Neural crest cell (in vitro differentiated cells): ENCODE data around the gene PTGIS. TPM values are rescaled to one million over a fixed set of nuclear protein-coding genes. Genes with fewer than 3 reads are reported as not detected.
A peak's percentile ranks its signal among the peaks of the same experiment; 100 is the strongest.

Experiments
- DNase-seq: peaks from one replicate; pipeline ENCODE4 v3.0.0; 2021; ENCODE audit warnings: low read depth, mixed read lengths, low spot score
- H3K27ac Mint-ChIP-seq: one replicate; pipeline ENCODE4 v1.8.0; 2021; ENCODE audit warnings: mild to moderate bottlenecking, mixed read lengths; ENCODE audit not compliant: unreplicated experiment
- H3K27me3 Mint-ChIP-seq: 2 replicates; pipeline ENCODE4 v1.8.0; 2021; ENCODE audit warnings: low read depth, mild to moderate bottlenecking, mixed read lengths
- H3K36me3 Mint-ChIP-seq: 2 replicates; pipeline ENCODE4 v1.8.0; 2021; ENCODE audit warnings: low read depth, mild to moderate bottlenecking, mixed read lengths
- H3K4me1 Mint-ChIP-seq: 2 replicates; pipeline ENCODE4 v1.8.0; 2021; ENCODE audit warnings: mixed read lengths
- H3K4me3 Mint-ChIP-seq: one replicate; pipeline ENCODE4 v1.8.0; 2021; ENCODE audit warnings: mild to moderate bottlenecking, mixed read lengths
- H3K9me3 Mint-ChIP-seq: 2 replicates; pipeline ENCODE4 v1.8.0; 2021; ENCODE audit warnings: mixed read lengths
- CTCF ChIP-seq: fragments of 200-600 bp; sonication (generic); conservative IDR thresholded peaks from 2 replicates; pipeline ENCODE4 v1.5.0; 2021; ENCODE audit warnings: antibody characterized with exemption, mild to moderate bottlenecking
- total RNA-seq: library from RNA; stranded (reverse); gene quantifications from 2 replicates; pipeline ENCODE4 v1.2.1, GENCODE V29; 2021

PTGIS gene
- total RNA-seq, 1 donor from 2014 or later: 7.1 TPM

- Mint-ChIP-seq H3K4me1 (peaks cover 14% of the 10 kb centered on the region), H3K27ac (no peak overlapping the region), H3K4me3 (no peak overlapping the region), H3K27me3 (no peaks in the 10 kb centered on the region), H3K9me3 (no peaks in the 10 kb centered on the region), H3K36me3 (peaks cover 6% of the 10 kb centered on the region)
- no peak for DNase-seq
- no peak for TF ChIP-seq CTCF
Observed at GRCh38 chr20:49544535-49544934, 23.4 kb downstream of the PTGIS start.

- TF ChIP-seq CTCF: no peak
- Mint-ChIP-seq H3K4me3 (no peak overlapping the region), H3K9me3 (no peaks in the 10 kb centered on the region), H3K27ac (peak overlapping the region; percentile 39), H3K4me1 (peaks cover 14% of the 10 kb centered on the region), H3K36me3 (peaks cover 12% of the 10 kb centered on the region), H3K27me3 (no peaks in the 10 kb centered on the region)
- no peak for DNase-seq
Observed at GRCh38 chr20:49543858-49544437, 24.0 kb downstream of the PTGIS start.

- H3K9me3 Mint-ChIP-seq: no peaks in the 10 kb centered on the region
- no peak overlapping the region for H3K4me3 Mint-ChIP-seq
- no peak for DNase-seq
- no peaks in the 10 kb centered on the region for H3K27me3 Mint-ChIP-seq
- H3K36me3 Mint-ChIP-seq: peaks cover 12% of the 10 kb centered on the region
- H3K4me1 Mint-ChIP-seq: peaks cover 14% of the 10 kb centered on the region
- H3K27ac Mint-ChIP-seq: no peak overlapping the region
- no peak for TF ChIP-seq CTCF
Observed at GRCh38 chr20:49543071-49543857, 24.7 kb downstream of the PTGIS start.

GRCh38 chr20:49542514-49542991, 25.4 kb downstream of the PTGIS start:
- Mint-ChIP-seq H3K9me3 (no peaks in the 10 kb centered on the region), H3K27me3 (no peaks in the 10 kb centered on the region), H3K27ac (no peak overlapping the region), H3K4me1 (peaks cover 14% of the 10 kb centered on the region), H3K4me3 (no peak overlapping the region), H3K36me3 (peaks cover 12% of the 10 kb centered on the region)
- no peak for TF ChIP-seq CTCF
- DNase-seq: no peak

GRCh38 chr20:49541733-49542513, 26.0 kb downstream of the PTGIS start:
- Mint-ChIP-seq H3K27me3 (no peaks in the 10 kb centered on the region), H3K4me1 (peaks cover 14% of the 10 kb centered on the region), H3K27ac (no peak overlapping the region), H3K9me3 (no peaks in the 10 kb centered on the region), H3K36me3 (peaks cover 15% of the 10 kb centered on the region), H3K4me3 (no peak overlapping the region)
- peak; percentile 84 for TF ChIP-seq CTCF
- DNase-seq: peak; percentile 64
